Left cardiac atrium (tissue), 4 donors: ENCODE measurements around the gene ZNF835. TPM values are rescaled to one million over a fixed set of nuclear protein-coding genes. Genes with fewer than 3 reads are reported as not detected.
"Not testable (repeated sequence)": the region's sequence is repeated elsewhere in the genome, so short reads cannot be mapped to it uniquely, and the experiment has no call there.

Source experiments
- ATAC-seq, 2 donors: fragments of 200-7000 bp; cut with Tn5 transposase; one replicate each; pipeline ENCODE4 v1.9.1; 2020; ENCODE audit warnings: mild to moderate bottlenecking in 2 of 2, moderate library complexity in 2 of 2
- DNase-seq: peaks from one replicate; pipeline ENCODE4 v3.0.0-alpha.2; 2020
- intact Hi-C, 2 donors: fragments of 100-400 bp; cut with DNase I; formaldehyde crosslinking; loops; one replicate each; pipeline versions ENCODE4 v1.14.1 to v1.15.1; 2022 to 2023
- long read RNA-seq: library from polyadenylated mRNA; unstranded; transcript quantifications from one replicate; pipeline ENCODE4 v2.0.0, GENCODE V29; 2021
- total RNA-seq, 2 donors: library from RNA; stranded (reverse); fragmentation: NEBNext Ultra II Directional; extraction: Animal tissue kit (Norgen Biotek cat#: 25700); gene quantifications; one replicate each; pipeline ENCODE4 v1.2.1, GENCODE V29; 2021
- donor health status: DM: no; HTN: yes; CAD: no.
- donor health status: DM: no; HTN: yes; CAD: no; lungs with severe emphysema.
- donor health status: DM: yes; HTN: yes; CAD: no.
- donor health status: Dilated cardiomyopathy.

ZNF835 gene
- 1 to 10 TPM; 2.2 to 4.1 TPM for total RNA-seq
- long read RNA-seq, partial matches to known transcripts: 0 of 3 reads
- long read RNA-seq, other reads (novel, unspliced or antisense): 0 of 3 reads

DNA sequence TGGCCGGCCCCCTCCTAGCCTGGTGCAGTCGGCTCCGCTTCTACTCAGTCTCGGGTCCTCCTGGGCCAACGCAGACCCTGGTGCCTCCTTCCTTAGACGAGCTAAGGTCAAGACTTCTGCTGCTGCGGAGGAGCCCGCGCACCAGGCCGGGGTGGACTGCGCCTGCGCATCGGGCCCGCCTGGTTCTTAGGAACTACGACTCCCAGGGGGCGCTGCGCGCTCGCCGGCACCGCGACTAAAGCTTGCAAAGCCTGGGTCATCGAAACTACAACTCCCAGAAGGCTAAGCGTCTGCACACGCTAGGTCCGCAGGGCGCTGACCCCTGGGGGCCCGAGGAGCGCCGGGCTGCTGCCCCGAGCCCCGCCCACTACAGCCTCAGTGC, at the start of gene ZNF835:
Gene ZNF835, minus strand, starts transcription at position 145 of the 382 bp plus-strand sequence. CDS start 6,559 bp downstream, outside the sequence.
- intact Hi-C loops: no loop called here
- DNase-seq (peak; percentile 98), ATAC-seq (peak; percentile 97 to 98)

DNA sequence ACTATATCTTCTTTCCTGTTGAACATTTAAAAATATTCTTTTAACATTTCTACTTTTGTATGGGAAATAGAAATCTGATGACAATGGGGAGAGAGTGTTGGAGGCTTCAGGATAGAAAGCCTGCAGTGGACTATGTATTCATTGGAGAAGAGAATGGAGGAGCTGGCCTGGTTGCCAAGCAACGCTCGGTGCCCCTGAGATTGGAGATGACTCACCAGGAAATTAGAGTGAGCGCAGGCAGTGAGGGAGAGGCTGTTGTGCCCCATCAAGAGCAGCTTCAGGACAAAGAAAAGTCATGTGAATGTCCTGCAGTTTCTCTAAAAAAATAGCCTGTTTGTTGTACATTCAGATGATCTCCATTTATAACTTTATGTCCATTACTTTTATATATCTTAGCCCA, 48.7 kb upstream of the ZNF835 start:
- intact Hi-C loops: no loop called here
- peak; percentile 48 for DNase-seq
- peak in 1 of 2 donors; percentile 66 for ATAC-seq

DNA sequence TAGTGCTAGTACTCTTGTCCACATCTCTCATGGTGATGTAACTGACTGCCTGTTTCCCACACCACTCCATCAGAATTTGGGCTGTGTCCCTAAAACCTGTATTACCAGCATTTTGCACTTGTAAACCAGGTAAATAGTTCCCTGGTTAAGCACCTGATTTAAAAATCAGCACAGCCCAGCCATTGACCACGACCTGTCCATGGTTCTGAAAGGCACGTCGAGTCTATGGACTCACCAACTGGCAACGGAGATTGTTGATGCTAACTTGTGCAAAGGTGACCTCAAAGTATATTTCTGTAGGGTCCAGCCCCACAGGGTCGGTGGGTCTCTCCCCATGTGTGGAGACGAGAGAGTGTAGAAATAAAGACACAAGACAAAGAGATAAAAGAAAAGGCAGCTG, 46.7 kb upstream of the ZNF835 start:
- no peak for DNase-seq
- intact Hi-C loops: no loop called here
- ATAC-seq: no peak

DNA sequence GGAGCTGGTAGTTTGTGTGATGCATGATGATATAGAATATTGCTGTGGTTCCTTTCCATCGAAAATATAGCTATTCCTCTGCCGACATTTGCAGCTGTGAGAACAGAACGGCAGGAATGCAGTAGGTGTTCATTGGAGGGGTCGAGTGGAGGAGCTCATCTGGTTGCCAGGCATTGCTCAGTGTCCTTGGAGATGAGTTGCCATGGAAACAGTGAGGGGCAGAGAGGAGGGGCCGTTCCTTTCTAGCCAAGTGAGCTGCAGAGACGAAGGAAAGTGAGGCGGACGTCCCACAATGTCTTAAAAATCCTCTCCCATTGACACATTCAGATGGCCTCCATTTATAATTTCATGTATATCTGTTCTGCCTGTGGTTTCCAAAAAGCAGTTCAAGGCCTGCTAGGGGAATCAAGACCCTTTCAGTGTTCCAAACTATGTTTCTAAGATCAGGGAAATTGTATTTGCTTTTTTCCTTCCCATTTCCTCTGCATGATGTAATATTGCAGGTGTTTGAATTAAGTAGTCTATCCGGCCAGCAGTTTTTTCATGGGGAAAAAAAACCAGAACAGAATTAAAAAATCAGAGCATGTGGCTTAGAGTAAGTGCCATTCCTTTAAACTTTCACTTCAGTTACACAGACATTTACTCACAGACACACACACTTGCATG, 41.2 kb upstream of the ZNF835 start:
- no peak for DNase-seq
- no peak for ATAC-seq
- intact Hi-C loops: no loop called here

DNA sequence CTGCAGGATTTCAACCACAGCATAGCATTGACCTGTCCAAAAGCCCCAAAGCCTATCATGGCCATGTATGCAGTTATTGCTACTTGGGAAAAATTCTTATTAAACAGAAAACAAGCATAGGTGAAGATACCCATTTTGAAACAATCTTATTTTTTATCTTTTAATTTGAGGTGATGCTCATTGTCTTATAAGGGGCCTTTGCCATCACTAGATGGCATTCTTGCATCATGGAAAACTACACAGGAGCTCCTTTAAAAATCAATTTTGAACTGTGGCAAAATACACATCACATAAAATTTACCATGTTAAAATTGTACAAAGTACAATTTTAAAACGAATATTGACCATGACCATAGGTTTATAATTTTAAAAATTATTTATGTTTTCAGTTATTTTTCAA, 38.9 kb upstream of the ZNF835 start:
- DNase-seq (no peak), ATAC-seq (no peak)
- intact Hi-C loops: no loop called here

DNA sequence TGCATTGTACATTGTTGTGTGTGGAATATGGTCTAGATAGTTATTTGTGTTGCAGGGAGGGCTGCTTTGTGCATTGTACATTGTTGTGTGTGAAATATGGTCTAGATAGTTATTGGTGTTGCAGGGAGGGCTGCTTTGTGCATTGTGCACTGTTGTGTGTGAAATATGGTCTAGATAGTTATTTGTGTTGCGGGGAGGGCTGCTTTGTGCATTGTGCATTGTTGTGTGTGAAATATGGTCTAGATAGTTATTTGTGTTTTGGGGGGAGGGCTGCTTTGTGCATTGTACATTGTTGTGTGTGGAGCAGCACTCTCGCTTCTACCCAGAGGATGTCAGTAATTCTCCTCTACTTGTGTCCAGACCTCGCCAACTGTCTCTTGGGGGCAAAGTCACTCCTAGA, 36.3 kb upstream of the ZNF835 start:
- no peak for ATAC-seq
- DNase-seq: no peak
- intact Hi-C loops: no loop called here

DNA sequence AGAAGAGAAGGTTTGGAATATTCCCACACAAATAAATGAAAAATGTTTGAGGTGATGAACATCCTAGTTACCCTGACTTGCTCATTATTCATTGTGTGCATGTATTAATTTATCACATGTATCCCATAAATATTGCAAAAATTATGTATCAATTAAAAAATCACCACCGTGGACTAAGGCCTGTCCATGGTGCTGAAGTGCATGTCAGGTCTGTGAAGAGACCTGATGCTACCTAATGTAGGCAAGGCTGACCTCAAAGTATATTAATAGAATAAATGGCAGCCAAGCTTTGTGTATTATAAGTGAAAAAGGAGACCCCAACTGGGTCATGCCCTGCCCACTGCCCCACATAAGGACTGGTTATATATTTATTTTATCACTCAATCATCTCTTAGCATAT, 34.4 kb upstream of the ZNF835 start:
- DNase-seq (no peak), ATAC-seq (no peak)
- intact Hi-C loops: no loop called here

DNA sequence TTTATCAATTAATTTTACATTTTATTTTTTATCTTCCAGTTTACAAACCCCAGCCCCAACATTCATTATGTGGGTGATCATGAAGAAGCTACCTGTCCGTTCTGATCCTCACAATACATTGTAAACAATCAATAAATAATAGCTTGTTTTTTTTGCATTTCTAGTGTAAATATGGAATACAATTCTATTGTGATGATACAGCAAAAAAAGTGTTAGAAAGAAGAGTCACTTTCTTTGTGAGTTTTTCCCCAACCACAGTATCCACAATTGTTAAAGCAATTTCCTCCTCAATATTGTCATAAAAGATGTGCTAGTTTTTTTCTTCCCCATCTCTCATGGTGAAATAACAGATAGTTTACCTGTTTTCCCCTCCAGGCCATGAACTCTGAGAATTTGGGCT, 30.3 kb upstream of the ZNF835 start:
- DNase-seq (no peak), ATAC-seq (no peak)
- intact Hi-C loops: no loop called here

DNA sequence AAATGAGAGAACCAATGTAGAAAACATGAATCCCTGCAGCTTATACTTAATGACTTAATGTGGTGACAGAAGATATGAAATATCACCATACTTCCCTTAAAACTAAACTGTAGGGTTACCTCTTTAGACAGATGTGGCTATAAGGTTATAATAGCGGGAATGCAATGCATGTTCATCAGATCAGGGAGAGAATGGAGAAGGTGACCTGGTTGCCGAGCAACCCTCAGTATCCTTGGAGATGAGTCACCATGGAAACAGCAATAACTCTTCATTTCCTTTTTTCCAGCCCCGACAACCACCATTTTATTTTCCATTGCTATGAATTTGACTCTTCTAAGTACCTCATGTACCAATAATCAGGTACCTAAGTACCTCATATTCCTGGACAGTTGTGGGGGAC, 28.0 kb upstream of the ZNF835 start:
- intact Hi-C loops: no loop called here
- DNase-seq: no peak

DNA sequence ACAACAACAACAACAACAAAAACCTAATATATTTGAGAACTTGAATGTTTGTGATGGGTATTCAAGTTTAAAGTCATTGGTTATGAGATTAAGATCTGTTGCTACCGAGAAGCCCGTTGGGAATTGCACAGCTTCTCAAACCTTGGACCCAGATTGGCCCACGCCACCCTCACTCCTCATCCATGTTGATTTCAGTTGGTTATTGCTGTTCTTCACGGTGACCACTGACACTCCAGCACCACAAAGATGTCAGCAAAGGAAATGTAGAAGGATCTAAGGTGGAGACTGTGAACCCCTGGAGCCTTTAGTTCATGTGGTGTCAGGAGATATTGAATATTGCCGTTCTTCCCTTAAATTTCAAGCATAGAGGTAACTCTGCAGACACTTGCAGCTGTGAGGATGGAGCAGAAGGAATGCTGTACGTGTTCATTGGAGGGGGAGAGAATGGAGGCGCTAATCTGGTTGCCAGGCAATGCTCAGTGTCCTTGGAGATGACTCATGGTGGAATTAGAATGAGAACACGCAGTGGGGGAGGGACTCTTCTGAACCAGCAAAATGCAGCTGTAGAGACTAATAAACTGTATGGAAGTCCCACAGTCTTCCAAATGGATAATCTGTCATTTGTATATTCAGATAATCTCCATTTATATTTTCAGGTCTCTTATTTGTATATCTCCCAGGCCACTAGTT, 20.8 kb upstream of the ZNF835 start:
- no peak for DNase-seq
- peak in 1 of 2 donors; percentile 94 for ATAC-seq
- intact Hi-C loops: no loop called here

More for the DNA sequence above, 28.0 kb upstream of the ZNF835 start:
- no peak for ATAC-seq

DNA sequence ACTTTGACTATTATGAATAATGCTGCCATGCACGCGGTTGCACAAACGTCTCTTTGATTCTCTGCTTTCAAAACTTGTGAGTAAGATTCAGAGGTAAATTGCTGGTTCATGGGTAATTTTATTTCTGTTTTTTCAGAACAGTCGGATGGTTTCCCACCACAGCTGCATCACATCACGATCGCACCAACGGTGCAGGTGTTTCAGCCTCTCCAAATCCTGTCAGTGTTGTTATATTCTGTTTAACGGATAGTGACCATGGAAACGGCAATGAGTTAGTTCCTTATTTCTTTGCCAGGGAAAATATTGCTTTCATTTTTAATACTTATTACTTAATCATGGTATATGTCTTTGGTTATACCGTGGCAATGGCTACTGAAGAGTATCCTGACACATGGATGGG, 19.1 kb upstream of the ZNF835 start:
- ATAC-seq (no peak), DNase-seq (no peak)
- intact Hi-C loops: no loop called here

DNA sequence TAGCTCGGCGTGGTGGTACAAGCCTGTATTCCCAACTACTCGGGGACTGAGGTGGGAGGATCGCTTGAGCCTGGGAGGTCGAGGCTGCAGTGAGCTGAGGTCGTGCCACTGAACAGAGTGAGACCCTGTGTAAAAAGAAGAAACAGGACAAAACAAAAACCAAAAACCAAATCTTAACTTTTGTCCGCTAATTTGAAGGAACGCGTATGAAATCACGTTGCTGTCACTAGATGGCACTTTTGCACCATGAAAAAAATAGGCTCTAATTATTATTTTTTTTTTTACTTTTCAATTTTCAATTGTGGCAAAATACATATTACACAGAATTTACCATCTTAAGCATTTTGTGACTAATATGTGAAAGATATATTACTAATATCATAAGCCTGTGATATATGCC, 17.6 kb upstream of the ZNF835 start:
- DNase-seq: no peak
- intact Hi-C loops: no loop called here
- no peak for ATAC-seq

DNA sequence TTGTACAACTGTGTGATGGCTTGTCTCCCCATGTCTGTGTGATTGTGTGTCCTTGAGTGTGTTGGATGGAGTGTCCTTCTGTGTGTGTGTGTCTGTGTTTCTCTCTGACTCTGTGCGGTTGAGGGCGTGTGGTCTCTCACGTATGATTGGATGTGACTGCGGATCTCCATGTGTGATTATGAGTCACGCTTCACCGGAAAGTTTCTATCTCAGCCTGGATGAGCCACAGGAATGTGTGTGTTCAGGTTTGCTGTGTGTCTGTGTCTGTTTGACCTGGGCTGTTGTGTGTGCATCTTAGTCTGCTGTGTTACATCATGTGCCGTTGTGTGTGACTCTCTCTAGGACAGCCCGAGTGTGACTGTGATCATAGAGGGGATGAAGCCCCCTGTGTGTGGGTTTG, 15.5 kb upstream of the ZNF835 start:
- intact Hi-C loops: no loop called here
- ATAC-seq (no peak), DNase-seq (no peak)

DNA sequence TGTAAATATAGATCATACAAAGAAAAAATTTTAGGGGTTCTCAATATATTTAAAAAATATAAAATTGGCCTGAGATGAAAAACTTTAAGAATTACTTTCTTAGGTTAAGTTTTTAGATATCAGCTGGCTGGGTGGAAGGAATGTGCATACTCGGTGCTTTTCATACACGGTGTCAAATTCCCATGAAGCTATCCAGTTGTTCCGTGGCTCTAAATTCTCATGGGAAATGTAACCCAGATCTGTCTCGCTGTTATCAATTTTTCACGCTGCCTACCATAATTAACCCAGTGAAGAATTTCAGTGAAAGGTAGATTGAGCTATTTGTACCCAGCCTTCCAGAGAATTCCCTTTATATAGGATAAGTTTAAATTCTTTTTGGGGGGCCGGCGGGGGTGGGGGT, 11.6 kb upstream of the ZNF835 start:
- no peak for DNase-seq
- intact Hi-C loops: no loop called here

DNA sequence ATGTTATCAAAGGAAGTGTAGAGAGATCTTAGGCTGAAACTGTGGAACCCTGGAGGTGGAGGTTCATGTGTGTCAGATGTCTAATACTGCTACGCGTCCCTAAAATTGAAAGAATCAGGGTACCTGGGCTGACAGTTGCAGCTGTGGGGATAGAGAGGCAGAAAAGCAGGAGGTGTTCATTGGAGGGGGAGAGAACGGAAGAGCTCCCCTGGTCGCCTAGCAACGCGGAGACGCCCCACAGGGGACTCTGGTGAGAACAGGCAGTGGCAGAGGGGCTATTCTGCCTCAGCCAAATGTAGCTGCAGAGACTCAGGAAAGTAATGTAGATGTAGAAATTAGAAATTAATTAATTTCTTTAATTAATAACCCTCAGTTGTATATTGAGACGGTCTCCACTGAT, 10.1 kb upstream of the ZNF835 start:
- ATAC-seq (no peak), DNase-seq (no peak)
- intact Hi-C loops: no loop called here

More for the DNA sequence above, 11.6 kb upstream of the ZNF835 start:
- ATAC-seq: no peak

DNA sequence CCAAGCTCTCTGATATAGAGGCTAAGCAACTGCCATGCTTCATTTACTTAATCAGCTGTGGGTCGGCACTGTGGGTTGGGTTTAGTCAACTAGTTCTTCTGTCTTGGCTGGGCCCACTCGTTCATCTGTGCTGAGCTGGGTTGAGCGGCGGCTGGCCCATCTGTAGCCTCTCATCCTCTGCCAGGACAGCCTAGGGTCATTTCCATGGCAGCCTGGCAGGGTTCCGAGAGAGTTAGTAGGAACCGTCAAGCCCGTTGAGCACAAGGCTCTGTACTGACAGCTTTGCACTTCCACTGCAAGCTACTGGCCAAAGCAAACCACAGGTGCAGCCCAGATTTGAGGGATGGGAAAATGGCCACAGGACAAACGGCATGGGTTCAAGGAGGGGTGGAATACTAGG, 6.6 kb upstream of the ZNF835 start:
- intact Hi-C loops: no loop called here
- ATAC-seq (no peak), DNase-seq (no peak)

DNA sequence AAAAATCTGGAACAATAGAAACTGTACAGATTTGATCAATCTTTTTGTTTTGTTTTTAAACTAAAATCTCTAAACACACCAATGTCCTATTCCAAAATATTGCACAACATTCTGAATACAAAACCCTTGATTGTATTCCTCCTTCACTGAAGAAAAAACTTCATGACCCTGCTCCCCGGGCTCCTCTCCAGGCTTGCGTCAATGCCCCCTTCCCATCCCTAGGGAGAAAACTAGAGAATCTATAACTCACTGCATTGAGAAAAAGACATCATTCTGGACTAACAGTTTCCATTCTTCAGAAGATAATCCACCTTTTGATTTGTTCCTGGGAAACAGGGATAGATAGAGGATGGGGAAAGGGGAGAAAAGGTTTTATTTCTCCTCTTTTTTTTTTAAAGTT, 1.1 kb upstream of the ZNF835 start:
- peak; percentile 54 for DNase-seq
- ATAC-seq, intact Hi-C loops: not testable (repeated sequence)

DNA sequence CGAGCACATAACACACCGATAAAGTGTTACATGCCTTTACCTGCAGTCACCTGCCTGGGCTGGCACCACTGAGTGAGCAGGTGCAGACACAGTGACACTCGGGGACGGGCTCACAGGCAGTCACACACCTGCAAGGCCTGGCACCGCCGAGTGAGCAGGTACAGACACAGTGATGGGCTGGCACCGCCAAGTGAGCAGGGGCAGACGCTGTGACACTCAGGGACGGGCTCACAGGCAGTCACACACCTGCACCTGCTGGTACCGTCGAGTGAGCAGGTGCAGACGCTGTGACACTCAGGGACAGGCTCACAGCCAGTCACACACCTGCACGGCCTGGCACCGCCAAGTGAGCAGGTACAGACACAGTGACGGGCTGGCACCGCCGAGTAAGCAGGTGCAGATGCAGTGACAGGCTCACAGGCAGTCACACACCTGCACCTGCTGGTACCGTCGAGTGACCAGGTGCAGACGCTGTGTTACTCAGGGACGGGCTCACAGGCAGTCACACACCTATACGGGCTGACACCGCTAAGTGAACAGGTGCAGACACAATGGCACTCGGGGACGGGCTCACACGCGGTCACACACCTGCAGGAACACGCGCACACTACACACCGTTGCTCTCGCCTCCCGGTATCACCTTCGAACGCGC, 470 bp downstream of the ZNF835 start:
- intact Hi-C loops: no loop called here
- DNase-seq: peak; percentile 23
- peak; percentile 23 to 32 for ATAC-seq

DNA sequence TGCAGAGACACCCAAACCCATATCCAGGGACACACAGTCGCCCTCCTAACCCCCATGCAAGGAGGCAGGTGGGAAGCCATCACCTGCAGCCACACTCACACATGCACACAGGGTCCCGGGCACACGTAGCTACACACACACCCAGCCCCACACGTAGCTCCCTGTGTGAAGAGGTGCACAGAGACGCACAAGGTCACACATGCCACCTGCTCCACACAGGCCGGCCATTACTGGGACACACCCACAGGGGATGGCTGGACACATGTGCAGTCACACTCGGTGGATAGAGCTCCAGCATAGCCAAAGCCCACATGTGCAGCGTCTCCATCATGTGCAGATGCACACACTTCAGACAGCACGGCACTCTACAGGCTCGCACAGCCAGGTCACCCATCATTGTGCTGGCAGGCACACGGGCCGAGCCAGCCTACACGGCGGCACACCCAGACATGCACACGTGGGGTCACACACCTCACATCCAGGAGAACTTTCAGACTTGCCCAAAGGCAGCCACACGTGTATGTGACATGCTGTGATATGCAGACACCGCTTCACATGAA, 1.1 kb downstream of the ZNF835 start:
- intact Hi-C loops: no loop called here
- DNase-seq: no peak
- no peak for ATAC-seq

DNA sequence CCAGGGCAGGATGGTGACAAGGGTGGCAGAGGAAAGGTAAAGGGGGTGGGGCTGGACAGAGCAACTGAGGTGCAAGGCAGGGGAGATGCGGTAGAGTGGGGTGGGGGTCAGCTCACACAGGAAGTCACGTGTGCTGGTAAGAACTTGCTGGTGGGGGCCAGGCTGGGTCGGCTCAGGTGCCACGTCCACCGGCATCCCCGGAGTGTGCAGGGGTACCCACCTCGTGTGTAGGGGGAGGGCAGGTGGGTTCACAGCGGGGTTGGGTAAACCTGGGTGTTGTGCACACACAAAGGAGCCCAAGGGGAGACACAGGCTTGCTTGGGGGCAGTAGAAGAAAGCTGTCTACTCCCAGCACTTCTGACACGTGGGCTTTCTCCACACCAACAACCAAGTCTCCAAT, 2.9 kb downstream of the ZNF835 start:
- intact Hi-C loops: no loop called here
- ATAC-seq (no peak), DNase-seq (no peak)
